CD14-positive monocyte (primary cell): ENCODE results near the gene DCUN1D5. TPM values are rescaled to one million over a fixed set of nuclear protein-coding genes. Genes with fewer than 3 reads are reported as not detected.

ENCODE experiments used
- DNase-seq, 3 donors: peaks; one replicate each; pipeline ENCODE4 v3.0.0-alpha.2; 2011 to 2022
- H2AFZ ChIP-seq: 2 replicates; pipeline ENCODE4 v1.6.0; 2012; ENCODE audit warnings: mild to moderate bottlenecking, low read depth, low read length, inconsistent platforms; ENCODE audit not compliant: insufficient read depth, poor library complexity, severe bottlenecking
- H3K27ac ChIP-seq, 2 donors: 1 replicate in 1 of 2; 2 replicates in 1 of 2; pipeline ENCODE4 v1.5.1; 2012 to 2013; ENCODE audit warnings: low read length in 2 of 2, control low read depth in 1 of 2, inconsistent platforms in 1 of 2, low read depth in 1 of 2, mild to moderate bottlenecking in 1 of 2
- H3K27me3 ChIP-seq, 2 donors: one replicate each; pipeline versions ENCODE4 v1.6.0 to v1.6.1; 2011 to 2013; ENCODE audit warnings: low read length in 2 of 2; ENCODE audit not compliant: control insufficient read depth in 2 of 2, insufficient read depth in 2 of 2
- H3K36me3 ChIP-seq, 2 donors: replicated peaks in 1 of 2; 1 replicate in 1 of 2; 2 replicates in 1 of 2; pipeline versions ENCODE4 v1.5.1 to v1.6.1; 2012 to 2013; ENCODE audit warnings: low read length in 2 of 2, control low read depth in 1 of 2, inconsistent platforms in 1 of 2, mild to moderate bottlenecking in 1 of 2; ENCODE audit not compliant: insufficient read depth in 2 of 2, control insufficient read depth in 1 of 2
- H3K4me1 ChIP-seq, 2 donors: 1 replicate in 1 of 2; 2 replicates in 1 of 2; pipeline versions ENCODE4 v1.5.1 to v1.6.1; 2012 to 2013; ENCODE audit warnings: low read length in 2 of 2, control low read depth in 1 of 2, inconsistent platforms in 1 of 2, mild to moderate bottlenecking in 1 of 2, moderate library complexity in 1 of 2; ENCODE audit not compliant: insufficient read depth in 2 of 2, control insufficient read depth in 1 of 2
- H3K4me2 ChIP-seq: replicated peaks from 2 replicates; pipeline ENCODE3; 2012; ENCODE audit warnings: low read length, moderate library complexity, mild to moderate bottlenecking; ENCODE audit not compliant: poor library complexity, severe bottlenecking; ENCODE audit errors: extremely low read depth
- H3K4me3 ChIP-seq, 3 experiments: fragments of 200-600 bp in 1 of 3; sonication (generic) in 1 of 3; replicated peaks in 1 of 3; 1 replicate in 2 of 3; 2 replicates in 1 of 3; pipeline ENCODE4 v1.5.1; 2011 to 2013; ENCODE audit warnings: low read length in 3 of 3, mild to moderate bottlenecking in 3 of 3, control low read depth in 2 of 3, low read depth in 2 of 3, inconsistent platforms in 1 of 3, moderate library complexity in 1 of 3
- H3K79me2 ChIP-seq: 2 replicates; pipeline ENCODE4 v1.6.0; 2012; ENCODE audit warnings: mild to moderate bottlenecking, control low read depth, inconsistent platforms, low read length, moderate library complexity; ENCODE audit not compliant: insufficient read depth
- H3K9ac ChIP-seq: 2 replicates; pipeline ENCODE4 v1.6.0; 2017; ENCODE audit warnings: low read length, mild to moderate bottlenecking; ENCODE audit not compliant: insufficient read depth, poor library complexity, severe bottlenecking
- H3K9me3 ChIP-seq, 2 donors: replicated peaks in 1 of 2; 1 replicate in 1 of 2; 2 replicates in 1 of 2; pipeline versions ENCODE4 v1.5.1 to v1.6.1; 2012 to 2013; ENCODE audit warnings: low read length in 2 of 2, control low read depth in 1 of 2; ENCODE audit not compliant: control insufficient read depth in 1 of 2, insufficient read depth in 1 of 2
- H4K20me1 ChIP-seq: 2 replicates; pipeline ENCODE4 v1.6.0; 2012; ENCODE audit warnings: mild to moderate bottlenecking, low read length, control low read depth, moderate library complexity; ENCODE audit not compliant: insufficient read depth
- H3K27ac Mint-ChIP-seq, 7 donors: one replicate each; pipeline ENCODE4 v1.8.0; 2020; ENCODE audit warnings: mild to moderate bottlenecking in 7 of 7, mixed read lengths in 7 of 7, moderate library complexity in 6 of 7, inconsistent platforms in 2 of 7
- H3K27me3 Mint-ChIP-seq, 3 donors: one replicate each; pipeline ENCODE4 v1.8.0; 2021 to 2022; ENCODE audit warnings: low read depth in 3 of 3, mild to moderate bottlenecking in 3 of 3, mixed read lengths in 3 of 3, moderate library complexity in 3 of 3, inconsistent platforms in 1 of 3
- H3K36me3 Mint-ChIP-seq, 2 donors: one replicate each; pipeline ENCODE4 v1.8.0; 2020; ENCODE audit warnings: mixed read lengths in 2 of 2, inconsistent platforms in 1 of 2, mild to moderate bottlenecking in 1 of 2
- H3K4me1 Mint-ChIP-seq: one replicate; pipeline ENCODE4 v1.8.0; 2020; ENCODE audit warnings: mild to moderate bottlenecking, mixed read lengths
- H3K4me3 Mint-ChIP-seq, 2 donors: one replicate each; pipeline ENCODE4 v1.8.0; 2020; ENCODE audit warnings: mild to moderate bottlenecking in 2 of 2, mixed read lengths in 2 of 2, moderate library complexity in 1 of 2
- H3K9me3 Mint-ChIP-seq, 7 donors: one replicate each; pipeline ENCODE4 v1.8.0; 2020 to 2022; ENCODE audit warnings: mixed read lengths in 7 of 7, mild to moderate bottlenecking in 6 of 7, moderate library complexity in 6 of 7, inconsistent platforms in 2 of 7
- CTCF ChIP-seq: fragments of 200-600 bp; IDR thresholded peaks from one replicate; pipeline ENCODE4 v1.8.0; 2022; ENCODE audit warnings: antibody characterized with exemption, mild to moderate bottlenecking
- WGBS: methylation state at CpG from one replicate; pipeline ENCODE4 v1.1.5; 2013; ENCODE audit warnings: missing lambda C conversion rate; ENCODE audit not compliant: insufficient coverage; 5-methylcytosine and 5-hydroxymethylcytosine counted together
- intact Hi-C, 2 donors: fragments of 100-400 bp; cut with micrococcal nuclease; formaldehyde crosslinking; loops; one replicate each; pipeline versions ENCODE4 v1.15.0 to v1.15.1; 2023
- polyA plus RNA-seq, 3 donors: library from polyadenylated mRNA; depleted of rRNA in 1 of 3; unstranded in 2 of 3; stranded (reverse) in 1 of 3; fragments of 300-500 nt in 2 of 3; fragments of >200 nt in 1 of 3; fragmentation: Illumina TruSeq in 2 of 3; gene quantifications; 1 replicate in 2 of 3; 2 replicates in 1 of 3; pipeline ENCODE4 v1.2.3, GENCODE V29; 2012 to 2021

Gene DCUN1D5
- polyA plus RNA-seq, 3 donors = 7.8 to 20.3 (median 19.5) TPM

GRCh38 chr11:103061656-103062055, 30.3 kb downstream of the DCUN1D5 start:
- Mint-ChIP-seq H3K9me3 (no peaks in the 10 kb centered on the region), H3K4me3 (no peak overlapping the region), H3K27me3 (no peaks in the 10 kb centered on the region), H3K4me1 (peaks cover 1% of the 10 kb centered on the region), H3K36me3 (peaks cover 45 to 51% of the 10 kb centered on the region in 2 donors), H3K27ac (no peak overlapping the region)
- Histone ChIP-seq H3K9me3 (no peaks in the 10 kb centered on the region), H2AFZ (no peak overlapping the region), H3K4me3 (no peak overlapping the region), H3K4me2 (no peak overlapping the region), H3K36me3 (peaks cover 54 to 69% of the 10 kb centered on the region in 2 donors), H3K79me2 (no peaks in the 10 kb centered on the region), H3K27ac (no peak overlapping the region), H3K4me1 (no peaks in the 10 kb centered on the region), H3K27me3 (no peaks in the 10 kb centered on the region), H4K20me1 (no peaks in the 10 kb centered on the region), H3K9ac (no peak overlapping the region)
- no peak for DNase-seq
- intact Hi-C loops = no loop called here
- WGBS = no CpG with 5 or more reads among the region's 1 CpG
- TF ChIP-seq CTCF = no peak

GRCh38 chr11:103055221-103055890, 36.6 kb downstream of the DCUN1D5 start:
- Histone ChIP-seq H3K79me2 (no peaks in the 10 kb centered on the region), H3K4me1 (no peaks in the 10 kb centered on the region), H2AFZ (no peak overlapping the region), H3K4me3 (no peak overlapping the region), H3K27ac (no peak overlapping the region), H3K9ac (no peak overlapping the region), H3K4me2 (no peak overlapping the region), H3K27me3 (no peaks in the 10 kb centered on the region), H4K20me1 (no peaks in the 10 kb centered on the region), H3K9me3 (no peaks in the 10 kb centered on the region), H3K36me3 (peaks cover 4 to 6% of the 10 kb centered on the region in 2 donors)
- peak in 1 of 3 donors; percentile 16 for DNase-seq
- H3K27ac Mint-ChIP-seq = no peak overlapping the region
- peak; percentile 73 for TF ChIP-seq CTCF
- H3K36me3 Mint-ChIP-seq = peaks cover 10 to 14% of the 10 kb centered on the region in 2 donors
- H3K27me3 Mint-ChIP-seq = no peaks in the 10 kb centered on the region
- no peaks in the 10 kb centered on the region for H3K9me3 Mint-ChIP-seq
- H3K4me1 Mint-ChIP-seq = no peaks in the 10 kb centered on the region
- 64% methylated on average over 1 of the region's 3 CpGs for WGBS
- no peak overlapping the region for H3K4me3 Mint-ChIP-seq
- intact Hi-C loops = no loop called here
